ENCODE data around the gene VSIG1.

VSIG1 gene

DNA sequence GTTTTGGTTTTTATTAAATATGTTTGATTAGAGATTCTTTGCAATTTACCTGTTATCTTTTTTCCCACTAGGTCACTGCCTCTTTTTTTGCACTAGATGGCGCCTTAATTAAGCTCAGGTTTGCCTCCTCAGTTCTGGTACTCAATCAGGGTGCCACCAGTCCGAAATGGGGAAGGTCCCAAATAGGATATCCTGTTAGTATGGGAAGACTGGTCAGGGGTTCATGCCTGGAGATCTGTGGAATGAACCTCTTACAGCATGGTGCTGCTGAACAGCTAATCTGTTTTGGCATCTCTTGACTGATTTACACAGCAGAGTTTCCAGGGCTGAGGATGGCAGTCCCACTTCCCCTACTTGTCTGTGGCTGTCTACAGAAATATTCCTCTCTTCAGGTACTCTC, 24.2 kb upstream of the VSIG1 start:
- no peaks in the 10 kb centered on the region for H3K27me3 ChIP-seq (ENCODE audit: insufficient read depth, low read length)
- H3F3A ChIP-seq (ENCODE audit: insufficient read depth, low read length) = no peaks in the 10 kb centered on the region
- H3K9ac ChIP-seq (ENCODE audit: low read length) = no peak overlapping the region
- no peaks in the 10 kb centered on the region for H3K9me3 ChIP-seq (ENCODE audit: low read length)
- TF ChIP-seq, protein P1, sequence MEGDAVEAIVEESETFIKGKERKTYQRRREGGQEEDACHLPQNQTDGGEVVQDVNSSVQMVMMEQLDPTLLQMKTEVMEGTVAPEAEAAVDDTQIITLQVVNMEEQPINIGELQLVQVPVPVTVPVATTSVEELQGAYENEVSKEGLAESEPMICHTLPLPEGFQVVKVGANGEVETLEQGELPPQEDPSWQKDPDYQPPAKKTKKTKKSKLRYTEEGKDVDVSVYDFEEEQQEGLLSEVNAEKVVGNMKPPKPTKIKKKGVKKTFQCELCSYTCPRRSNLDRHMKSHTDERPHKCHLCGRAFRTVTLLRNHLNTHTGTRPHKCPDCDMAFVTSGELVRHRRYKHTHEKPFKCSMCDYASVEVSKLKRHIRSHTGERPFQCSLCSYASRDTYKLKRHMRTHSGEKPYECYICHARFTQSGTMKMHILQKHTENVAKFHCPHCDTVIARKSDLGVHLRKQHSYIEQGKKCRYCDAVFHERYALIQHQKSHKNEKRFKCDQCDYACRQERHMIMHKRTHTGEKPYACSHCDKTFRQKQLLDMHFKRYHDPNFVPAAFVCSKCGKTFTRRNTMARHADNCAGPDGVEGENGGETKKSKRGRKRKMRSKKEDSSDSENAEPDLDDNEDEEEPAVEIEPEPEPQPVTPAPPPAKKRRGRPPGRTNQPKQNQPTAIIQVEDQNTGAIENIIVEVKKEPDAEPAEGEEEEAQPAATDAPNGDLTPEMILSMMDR (IDR thresholded peaks at IDR 0.05; ENCODE audit: low read length) = peak; percentile 50
- no peak for TF ChIP-seq EZH2 (IDR thresholded peaks at IDR 0.05; ENCODE audit: borderline replicate concordance, low read length)
- H3K4me3 ChIP-seq (ENCODE audit: low read depth, low read length, poor library complexity, severe bottlenecking) = no peak overlapping the region
- no peaks in the 10 kb centered on the region for H3K4me1 ChIP-seq (ENCODE audit: insufficient read depth, low read length, severe bottlenecking)
- H2AFZ ChIP-seq (ENCODE audit: low read length) = no peak overlapping the region
- H3K9me2 ChIP-seq (ENCODE audit: low read depth, low read length) = no peaks in the 10 kb centered on the region
- no peaks in the 10 kb centered on the region for H4K20me1 ChIP-seq (ENCODE audit: insufficient read depth, low read length)
- no peaks in the 10 kb centered on the region for H3K36me3 ChIP-seq (ENCODE audit: insufficient read depth, low read length)
- H3K27ac ChIP-seq (ENCODE audit: low read depth, low read length, poor library complexity, severe bottlenecking) = no peak overlapping the region
- no peaks in the 10 kb centered on the region for H3K79me2 ChIP-seq (ENCODE audit: insufficient read depth, low read length)
- no peak overlapping the region for H3K4me2 ChIP-seq (ENCODE audit: low read length)

DNA sequence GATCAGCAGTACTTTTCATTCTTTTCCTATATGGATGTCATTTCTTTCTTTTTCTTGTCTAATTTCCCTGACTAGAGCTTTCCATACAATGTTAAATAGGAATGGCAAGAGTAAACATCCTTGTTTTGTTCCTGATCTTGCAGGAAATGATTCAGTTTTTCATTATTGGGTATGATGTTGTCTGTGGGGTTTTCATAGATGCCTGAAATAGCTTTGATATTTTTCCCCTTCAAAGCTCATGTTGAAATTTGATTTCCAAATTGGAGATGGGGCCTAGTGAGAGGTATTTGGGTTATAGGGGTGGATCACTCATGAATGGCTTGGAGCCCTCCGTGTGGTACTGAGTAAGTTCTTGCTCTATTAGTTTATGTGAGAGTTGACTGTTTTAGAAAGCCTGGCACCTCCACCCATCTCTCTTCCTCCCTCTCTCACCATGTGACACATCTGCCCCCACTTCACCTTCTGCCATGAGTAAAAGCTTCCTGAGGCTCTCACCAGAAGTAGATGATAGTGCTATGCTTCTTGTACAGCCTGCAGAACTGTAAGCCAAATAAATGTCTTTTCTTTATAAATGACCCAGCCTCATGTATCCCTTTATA, 22.3 kb upstream of the VSIG1 start:
- no peaks in the 10 kb centered on the region for H3K36me3 ChIP-seq (ENCODE audit: insufficient read depth, low read length)
- H3K27ac ChIP-seq (ENCODE audit: low read depth, low read length, poor library complexity, severe bottlenecking) = no peak overlapping the region
- TF ChIP-seq EZH2 (IDR thresholded peaks at IDR 0.05; ENCODE audit: borderline replicate concordance, low read length) = no peak
- TF ChIP-seq, protein P1 (IDR thresholded peaks at IDR 0.05; ENCODE audit: low read length) = no peak
- H3K9ac ChIP-seq (ENCODE audit: low read length) = no peak overlapping the region
- H3K4me3 ChIP-seq (ENCODE audit: low read depth, low read length, poor library complexity, severe bottlenecking) = no peak overlapping the region
- no peaks in the 10 kb centered on the region for H3K9me3 ChIP-seq (ENCODE audit: low read length)
- H3K9me2 ChIP-seq (ENCODE audit: low read depth, low read length) = no peaks in the 10 kb centered on the region
- H2AFZ ChIP-seq (ENCODE audit: low read length) = no peak overlapping the region
- H4K20me1 ChIP-seq (ENCODE audit: insufficient read depth, low read length) = no peaks in the 10 kb centered on the region
- no peak overlapping the region for H3K4me2 ChIP-seq (ENCODE audit: low read length)
- H3K79me2 ChIP-seq (ENCODE audit: insufficient read depth, low read length) = no peaks in the 10 kb centered on the region
- no peaks in the 10 kb centered on the region for H3K27me3 ChIP-seq (ENCODE audit: insufficient read depth, low read length)
- H3F3A ChIP-seq (ENCODE audit: insufficient read depth, low read length) = no peaks in the 10 kb centered on the region
- H3K4me1 ChIP-seq (ENCODE audit: insufficient read depth, low read length, severe bottlenecking) = no peaks in the 10 kb centered on the region

DNA sequence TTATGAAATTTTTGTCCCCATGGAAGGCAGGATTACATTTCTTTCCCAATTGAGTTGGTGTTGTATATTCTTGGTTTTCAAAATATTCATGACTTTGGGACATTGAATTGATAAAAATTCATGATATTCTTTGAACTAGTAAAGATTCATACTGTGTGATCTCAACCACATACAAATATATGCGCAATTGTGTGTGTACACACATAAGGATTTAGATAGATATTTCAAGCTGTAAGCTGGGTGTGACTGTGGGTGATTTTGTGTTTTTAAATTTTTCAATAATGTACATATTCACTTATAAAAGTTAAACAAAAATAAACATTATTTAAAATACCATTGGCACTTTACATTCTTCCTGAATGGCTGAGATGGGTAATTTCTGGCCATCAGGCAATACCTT, 19.5 kb upstream of the VSIG1 start:
- no peak for TF ChIP-seq EZH2 (IDR thresholded peaks at IDR 0.05; ENCODE audit: borderline replicate concordance, low read length)
- TF ChIP-seq, protein P1 (IDR thresholded peaks at IDR 0.05; ENCODE audit: low read length) = no peak
- Histone ChIP-seq H3K79me2 (ENCODE audit: insufficient read depth, low read length) (no peaks in the 10 kb centered on the region), H3K27ac (ENCODE audit: low read depth, low read length, poor library complexity, severe bottlenecking) (no peak overlapping the region), H3F3A (ENCODE audit: insufficient read depth, low read length) (no peaks in the 10 kb centered on the region), H3K36me3 (ENCODE audit: insufficient read depth, low read length) (no peaks in the 10 kb centered on the region), H3K27me3 (ENCODE audit: insufficient read depth, low read length) (no peaks in the 10 kb centered on the region), H3K9me3 (ENCODE audit: low read length) (no peaks in the 10 kb centered on the region), H4K20me1 (ENCODE audit: insufficient read depth, low read length) (no peaks in the 10 kb centered on the region), H3K4me2 (ENCODE audit: low read length) (no peak overlapping the region), H2AFZ (ENCODE audit: low read length) (no peak overlapping the region), H3K9ac (ENCODE audit: low read length) (no peak overlapping the region), H3K4me1 (ENCODE audit: insufficient read depth, low read length, severe bottlenecking) (no peaks in the 10 kb centered on the region), H3K9me2 (ENCODE audit: low read depth, low read length) (no peaks in the 10 kb centered on the region), H3K4me3 (ENCODE audit: low read depth, low read length, poor library complexity, severe bottlenecking) (no peak overlapping the region)
